Activated naive CD8-positive, alpha-beta T cell (primary cell): ENCODE results near the gene CLINT1.

ENCODE experiments used
- H3K27ac Mint-ChIP-seq: one replicate; pipeline ENCODE4 v1.8.0; 2021; ENCODE audit warnings: mixed read lengths
- H3K27me3 Mint-ChIP-seq: one replicate; pipeline ENCODE4 v1.8.0; 2021; ENCODE audit warnings: mixed read lengths
- H3K36me3 Mint-ChIP-seq: one replicate; pipeline ENCODE4 v1.8.0; 2021; ENCODE audit warnings: mixed read lengths
- H3K4me1 Mint-ChIP-seq: one replicate; pipeline ENCODE4 v1.8.0; 2021; ENCODE audit warnings: low read depth, mixed read lengths
- H3K4me3 Mint-ChIP-seq: one replicate; pipeline ENCODE4 v1.8.0; 2021; ENCODE audit warnings: mild to moderate bottlenecking, mixed read lengths
- H3K9me3 Mint-ChIP-seq: one replicate; pipeline ENCODE4 v1.8.0; 2021; ENCODE audit warnings: low read depth, mixed read lengths

The CLINT1 gene

GRCh38 chr5:157766442-157766841 is 92.5 kb downstream of the CLINT1 start:
- no peak overlapping the region for H3K27ac Mint-ChIP-seq
- H3K27me3 Mint-ChIP-seq, result peaks cover 4% of the 10 kb centered on the region
- no peak overlapping the region for H3K4me3 Mint-ChIP-seq
- H3K36me3 Mint-ChIP-seq, result no peaks in the 10 kb centered on the region
- H3K4me1 Mint-ChIP-seq, result no peaks in the 10 kb centered on the region
- H3K9me3 Mint-ChIP-seq, result no peaks in the 10 kb centered on the region

GRCh38 chr5:157764531-157764930 is 94.4 kb downstream of the CLINT1 start:
- no peak overlapping the region for H3K4me3 Mint-ChIP-seq
- H3K27ac Mint-ChIP-seq, result no peak overlapping the region
- H3K36me3 Mint-ChIP-seq, result no peaks in the 10 kb centered on the region
- no peaks in the 10 kb centered on the region for H3K4me1 Mint-ChIP-seq
- no peaks in the 10 kb centered on the region for H3K27me3 Mint-ChIP-seq
- H3K9me3 Mint-ChIP-seq, result no peaks in the 10 kb centered on the region

- Mint-ChIP-seq H3K36me3 (no peaks in the 10 kb centered on the region), H3K4me3 (no peak overlapping the region), H3K4me1 (no peaks in the 10 kb centered on the region), H3K27me3 (no peaks in the 10 kb centered on the region), H3K9me3 (no peaks in the 10 kb centered on the region), H3K27ac (no peak overlapping the region)
Observed at GRCh38 chr5:157761690-157762621, 97.0 kb downstream of the CLINT1 start.

- no peak overlapping the region for H3K27ac Mint-ChIP-seq
Observed at GRCh38 chr5:157758706-157759105, 100.2 kb downstream of the CLINT1 start.

GRCh38 chr5:157756122-157756521 is 102.8 kb downstream of the CLINT1 start:
- Mint-ChIP-seq H3K27ac (no peak overlapping the region), H3K9me3 (no peaks in the 10 kb centered on the region), H3K4me1 (no peaks in the 10 kb centered on the region), H3K36me3 (peaks cover 9% of the 10 kb centered on the region), H3K27me3 (no peaks in the 10 kb centered on the region), H3K4me3 (no peak overlapping the region)

More at GRCh38 chr5:157758706-157759105, 100.2 kb downstream of the CLINT1 start:
- Mint-ChIP-seq H3K9me3 (no peaks in the 10 kb centered on the region), H3K4me1 (no peaks in the 10 kb centered on the region), H3K36me3 (peaks cover 4% of the 10 kb centered on the region), H3K27me3 (no peaks in the 10 kb centered on the region), H3K4me3 (no peak overlapping the region)

- Mint-ChIP-seq H3K27ac (no peak overlapping the region), H3K9me3 (no peaks in the 10 kb centered on the region), H3K36me3 (peaks cover 6% of the 10 kb centered on the region), H3K27me3 (no peaks in the 10 kb centered on the region), H3K4me1 (peaks cover 19% of the 10 kb centered on the region), H3K4me3 (no peak overlapping the region)
Observed at GRCh38 chr5:157750320-157750719, 108.6 kb downstream of the CLINT1 start.

- no peaks in the 10 kb centered on the region for H3K27me3 Mint-ChIP-seq
- no peak overlapping the region for H3K27ac Mint-ChIP-seq
- no peak overlapping the region for H3K4me3 Mint-ChIP-seq
- peaks cover 26% of the 10 kb centered on the region for H3K4me1 Mint-ChIP-seq
- no peaks in the 10 kb centered on the region for H3K9me3 Mint-ChIP-seq
- H3K36me3 Mint-ChIP-seq, result peaks cover 6% of the 10 kb centered on the region
Observed at GRCh38 chr5:157749462-157749799, 109.5 kb downstream of the CLINT1 start.

GRCh38 chr5:157748760-157749461 is 110.0 kb downstream of the CLINT1 start:
- no peaks in the 10 kb centered on the region for H3K27me3 Mint-ChIP-seq
- peaks cover 29% of the 10 kb centered on the region for H3K4me1 Mint-ChIP-seq
- no peak overlapping the region for H3K27ac Mint-ChIP-seq
- no peaks in the 10 kb centered on the region for H3K9me3 Mint-ChIP-seq
- no peak overlapping the region for H3K4me3 Mint-ChIP-seq
- H3K36me3 Mint-ChIP-seq, result peaks cover 6% of the 10 kb centered on the region

- Mint-ChIP-seq H3K4me1 (peaks cover 32% of the 10 kb centered on the region), H3K9me3 (no peaks in the 10 kb centered on the region), H3K36me3 (peaks cover 6% of the 10 kb centered on the region), H3K27ac (no peak overlapping the region), H3K27me3 (no peaks in the 10 kb centered on the region), H3K4me3 (no peak overlapping the region)
Observed at GRCh38 chr5:157747766-157748700, 110.9 kb downstream of the CLINT1 start.

- H3K4me1 Mint-ChIP-seq, result peaks cover 36% of the 10 kb centered on the region
- no peaks in the 10 kb centered on the region for H3K27me3 Mint-ChIP-seq
- H3K4me3 Mint-ChIP-seq, result no peak overlapping the region
- H3K9me3 Mint-ChIP-seq, result no peaks in the 10 kb centered on the region
- no peak overlapping the region for H3K27ac Mint-ChIP-seq
- peaks cover 3% of the 10 kb centered on the region for H3K36me3 Mint-ChIP-seq
Observed at GRCh38 chr5:157747173-157747740, 111.7 kb downstream of the CLINT1 start.

- peak overlapping the region; percentile 96 for H3K4me3 Mint-ChIP-seq
- no peak overlapping the region for H3K27ac Mint-ChIP-seq
- H3K4me1 Mint-ChIP-seq, result peaks cover 36% of the 10 kb centered on the region
- H3K27me3 Mint-ChIP-seq, result no peaks in the 10 kb centered on the region
- H3K36me3 Mint-ChIP-seq, result no peaks in the 10 kb centered on the region
- no peaks in the 10 kb centered on the region for H3K9me3 Mint-ChIP-seq
Observed at GRCh38 chr5:157745041-157745456, 113.9 kb downstream of the CLINT1 start.

- H3K4me3 Mint-ChIP-seq, result peak overlapping the region; percentile 96
- peak overlapping the region; percentile 91 for H3K27ac Mint-ChIP-seq
- no peaks in the 10 kb centered on the region for H3K27me3 Mint-ChIP-seq
- no peaks in the 10 kb centered on the region for H3K36me3 Mint-ChIP-seq
- peaks cover 36% of the 10 kb centered on the region for H3K4me1 Mint-ChIP-seq
- H3K9me3 Mint-ChIP-seq, result no peaks in the 10 kb centered on the region
Observed at GRCh38 chr5:157744051-157745011, 114.6 kb downstream of the CLINT1 start.

- Mint-ChIP-seq H3K27ac (peak within 1 kb of the TSS; percentile 91), H3K4me1 (peaks cover 33% of the 10 kb centered on the region), H3K9me3 (no peaks in the 10 kb centered on the region), H3K4me3 (peak within 1 kb of the TSS; percentile 96), H3K27me3 (no peaks in the 10 kb centered on the region), H3K36me3 (peaks cover 1% of the 10 kb centered on the region)
Observed at GRCh38 chr5:157743163-157744050, 115.5 kb downstream of the CLINT1 start, which contains the start of gene LSM11. LSM11 (plus strand) TSS chr5:157743712; CDS start chr5:157743751, 39 bp downstream.
